HepG2 (cell line): ENCODE measurements around the gene ACTR1A. TPM values are rescaled to one million over a fixed set of nuclear protein-coding genes. Genes with fewer than 3 reads are reported as not detected.

Experiments used
- ATAC-seq: fragments of 200-7000 bp; cut with Tn5 transposase; 3 replicates; pipeline ENCODE4 v1.9.1; 2020; ENCODE audit warnings: mild to moderate bottlenecking, moderate library complexity
- BruUV-seq: library from RNA; stranded (reverse); fragments of 400-500 nt; replicated peaks from 2 replicates; lab custom pipeline; 2021; lab: Mats Ljungman, UMichigan
- CTCF ChIA-PET: fragments of 300-600 bp; formaldehyde crosslinking; extraction: SDS; loops from one replicate; lab custom pipeline; 2021; ENCODE audit warnings: low total read pairs, inconsistent platforms, low intra/inter-chr PET ratio; lab: Yijun Ruan, JAX
- POLR2A ChIA-PET: fragments of 350-600 bp; sonication (Branson Sonifier 250); formaldehyde crosslinking; loops from one replicate; lab custom pipeline; 2020; ENCODE audit warnings: antibody characterized with exemption, inconsistent platforms; lab: Yijun Ruan, JAX
- DNase-seq: peaks from one replicate; pipeline ENCODE4 v3.0.0-alpha.2; 2015; ENCODE audit warnings: low spot score
- FAIRE-seq: peaks from 3 replicates; lab custom pipeline; 2011; peaks lifted over from hg19 to GRCh38; lab: Jason Lieb, UNC
- H2AFZ ChIP-seq: one replicate; pipeline ENCODE4 v1.6.1; 2011; ENCODE audit warnings: low read length, inconsistent platforms
- H3K27ac ChIP-seq: fragments of 300-600 bp; 3 replicates; pipeline ENCODE4 v1.8.0; 2011; ENCODE audit warnings: mixed run types, mild to moderate bottlenecking, mixed read lengths, low read length, inconsistent platforms; ENCODE audit not compliant: insufficient read depth; ENCODE audit errors: extremely low read length
- H3K27me3 ChIP-seq, 2 experiments: fragments of 200-600 bp in 1 of 2; 2 replicates in 1 of 2; 3 replicates in 1 of 2; pipeline versions ENCODE4 v1.6.0 to v1.8.0; 2011; ENCODE audit warnings: low read length in 2 of 2, mild to moderate bottlenecking in 2 of 2, moderate library complexity in 2 of 2, inconsistent platforms in 1 of 2; ENCODE audit not compliant: insufficient read depth in 2 of 2, control insufficient read depth in 1 of 2
- H3K36me3 ChIP-seq, 2 experiments: fragments of 200-600 bp in 1 of 2; replicated peaks in 1 of 2; 2 replicates in 1 of 2; 3 replicates in 1 of 2; pipeline versions ENCODE4 v1.5.1 to v1.8.0; 2011; ENCODE audit warnings: low read length in 2 of 2, inconsistent platforms in 1 of 2; ENCODE audit not compliant: insufficient read depth in 2 of 2, control insufficient read depth in 1 of 2
- H3K4me1 ChIP-seq: 2 replicates; pipeline ENCODE4 v1.5.1; 2012; ENCODE audit warnings: low read length, inconsistent platforms; ENCODE audit not compliant: insufficient read depth
- H3K4me2 ChIP-seq: 2 replicates; pipeline ENCODE4 v1.6.0; 2011; ENCODE audit warnings: low read depth, low read length, inconsistent platforms
- H3K4me3 ChIP-seq, 3 experiments: fragments of 200-600 bp in 1 of 3; sonication (generic), shearing (Covaris generic) in 1 of 3; replicated peaks in 1 of 3; 2 replicates each; pipeline ENCODE4 v1.5.1; 2011 to 2016; ENCODE audit warnings: low read length in 3 of 3, inconsistent platforms in 2 of 3, low read depth in 2 of 3, mild to moderate bottlenecking in 2 of 3, control low read depth in 1 of 3, mixed read lengths in 1 of 3; ENCODE audit not compliant: insufficient read depth in 1 of 3
- H3K79me2 ChIP-seq: one replicate; pipeline ENCODE4 v1.6.1; 2011; ENCODE audit warnings: low read length, inconsistent platforms; ENCODE audit not compliant: insufficient read depth
- H3K9ac ChIP-seq: 2 replicates; pipeline ENCODE4 v1.6.0; 2011; ENCODE audit warnings: mild to moderate bottlenecking, low read depth, low read length, inconsistent platforms; ENCODE audit not compliant: insufficient read depth
- H3K9me3 ChIP-seq: 2 replicates; pipeline ENCODE4 v1.5.1; 2012; ENCODE audit warnings: mild to moderate bottlenecking, low read length
- H4K20me1 ChIP-seq: 2 replicates; pipeline ENCODE4 v1.6.0; 2011; ENCODE audit warnings: inconsistent platforms, mild to moderate bottlenecking, low read length, moderate library complexity; ENCODE audit not compliant: insufficient read depth
- ARID4A ChIP-seq: sonication (generic); formaldehyde crosslinking; IDR thresholded peaks from 2 replicates; pipeline ENCODE4 v1.5.0; 2020; ENCODE audit warnings: mild to moderate bottlenecking, missing genetic modification reagents, borderline replicate concordance
- CENPT ChIP-seq: sonication (generic); formaldehyde crosslinking; IDR thresholded peaks from 2 replicates; pipeline ENCODE4 v1.8.0; 2022; ENCODE audit warnings: low read depth, mild to moderate bottlenecking, moderate library complexity, missing genetic modification reagents
- HDAC6 ChIP-seq: fragments of 200-600 bp; sonication (generic); IDR thresholded peaks from 2 replicates; pipeline ENCODE4 v1.7.0; 2017; ENCODE audit warnings: mild to moderate bottlenecking, antibody characterized with exemption, low read length, low read depth
- IKZF5 ChIP-seq: IDR thresholded peaks from 2 replicates; pipeline ENCODE4 v1.6.1; 2018; ENCODE audit warnings: missing genetic modification reagents, mild to moderate bottlenecking, missing compliant biosample characterization
- IRF9 ChIP-seq: sonication (generic); formaldehyde crosslinking; IDR thresholded peaks from 2 replicates; pipeline ENCODE4 v1.8.0; 2022; ENCODE audit warnings: missing genetic modification reagents, mild to moderate bottlenecking, borderline replicate concordance
- MLX ChIP-seq: IDR thresholded peaks from 2 replicates; pipeline ENCODE4 v1.6.1; 2016
- MTERF4 ChIP-seq: sonication (generic); formaldehyde crosslinking; IDR thresholded peaks from 2 replicates; pipeline ENCODE4 v1.8.0; 2023; ENCODE audit warnings: mild to moderate bottlenecking, missing genetic modification reagents
- SMC3 ChIP-seq: IDR thresholded peaks from 2 replicates; pipeline ENCODE4 v1.6.1; 2011; ENCODE audit warnings: low read length, improper control_type of control experiment
- ZBTB7A ChIP-seq: sonication (generic); formaldehyde crosslinking; IDR thresholded peaks from 2 replicates; pipeline ENCODE4 v1.8.0; 2022; ENCODE audit warnings: mild to moderate bottlenecking, missing genetic modification reagents
- ZBTB7B ChIP-seq: sonication (generic); formaldehyde crosslinking; IDR thresholded peaks from 2 replicates; pipeline ENCODE4 v1.4.0; 2020; ENCODE audit warnings: missing genetic modification reagents
- ZNF207 ChIP-seq: fragments of 450-650 bp; IDR thresholded peaks from 2 replicates; pipeline ENCODE4 v1.6.1; 2016; ENCODE audit warnings: antibody characterized with exemption, borderline replicate concordance
- ZNF230 ChIP-seq: sonication (generic); formaldehyde crosslinking; IDR thresholded peaks from 2 replicates; pipeline ENCODE4 v1.4.0; 2020; ENCODE audit warnings: mild to moderate bottlenecking, missing genetic modification reagents
- ZNF761 ChIP-seq: sonication (generic); formaldehyde crosslinking; conservative IDR thresholded peaks from 2 replicates; pipeline ENCODE4 v1.4.0; 2020; ENCODE audit warnings: mild to moderate bottlenecking, missing genetic modification reagents
- WGBS: methylation state at CpG from one replicate; pipeline ENCODE4 v1.1.6; 2017; ENCODE audit warnings: low lambda C conversion rate; 5-methylcytosine and 5-hydroxymethylcytosine counted together
- in situ Hi-C: cut with HindIII; loops from 2 replicates; pipeline ENCODE4 v1.10.0; 2017; ENCODE audit warnings: low pct_unique_long_range_greater_than_20kb; ENCODE audit not compliant: extremely low pct_ligation_motif_present
- intact Hi-C: fragments of 100-400 bp; cut with micrococcal nuclease; formaldehyde crosslinking; loops from one replicate; pipeline ENCODE4 v1.10.0; 2022; ENCODE audit not compliant: unreplicated experiment
- polyA plus RNA-seq, 8 experiments: library from polyadenylated mRNA; depleted of rRNA in 3 of 8; stranded (reverse) in 7 of 8; unstranded in 1 of 8; fragments of >200 nt; fragmentation: Illumina TruSeq in 4 of 8; extraction: Trizol in 4 of 8; gene quantifications; 2 replicates each; pipeline versions ENCODE4 v1.2.1 to v1.2.3, GENCODE V29; 2011 to 2016; ENCODE audit warnings: low read depth in 4 of 8, missing spikeins in 1 of 8, mixed read lengths in 1 of 8; ENCODE audit not compliant: insufficient read depth in 1 of 8
- total RNA-seq, 5 experiments: library from RNA; depleted of rRNA; stranded (reverse); fragments of >200 nt; fragmentation: Illumina TruSeq; extraction: Trizol; gene quantifications; 2 replicates each; pipeline ENCODE4 v1.2.3, GENCODE V29; 2016; ENCODE audit warnings: low read depth in 1 of 5

Gene ACTR1A
- total and polyA plus RNA-seq, 2 of the 13 experiments (the other 11 are each of a cell fraction or from before 2014, with no cell fraction given), result 59.6 to 62.8 TPM

GRCh38 chr10:102493771-102494170, 8.7 kb downstream of the ACTR1A start (continued):
- no peak for TF ChIP-seq MLX (CRISPR knock-in tag)

GRCh38 chr10:102492983-102493382, 9.5 kb downstream of the ACTR1A start:
- Histone ChIP-seq H3K4me2 (no peak overlapping the region), H4K20me1 (no peaks in the 10 kb centered on the region; the same call in 1 of the 2 replicates), H3K9ac (no peak overlapping the region), H3K4me1 (peaks cover 13% of the 10 kb centered on the region; the same call in 1 of the 2 replicates), H3K36me3 (peaks cover 6 to 16% of the 10 kb centered on the region in 2 experiments), H3K4me3 (no peak overlapping the region), H3K27me3 (no peaks in the 10 kb centered on the region), H3K27ac (no peak overlapping the region), H2AFZ (no peak overlapping the region), H3K9me3 (no peaks in the 10 kb centered on the region), H3K79me2 (peaks cover 44% of the 10 kb centered on the region)
- FAIRE-seq (no peak), ATAC-seq (no peak), DNase-seq (no peak)
- intact Hi-C loops (no loop called here), in situ Hi-C loops (no loop called here)
- 50% methylated on average over 2 of the region's 2 CpGs for WGBS
- CTCF ChIA-PET, result no interaction called here
- POLR2A ChIA-PET, result no interaction called here
- no TSS peak for BruUV-seq
- no peak for TF ChIP-seq ZBTB7A (CRISPR knock-in tag)
- TF ChIP-seq CENPT, result no peak
- TF ChIP-seq IRF9 (CRISPR knock-in tag), result no peak
- TF ChIP-seq ZNF761 (CRISPR knock-in tag), result no peak
- no peak for TF ChIP-seq HDAC6
- no peak for TF ChIP-seq ARID4A (CRISPR knock-in tag)
- TF ChIP-seq SMC3, result no peak
- no peak for TF ChIP-seq MTERF4 (CRISPR knock-in tag)
- TF ChIP-seq ZNF230, result no peak
- no peak for TF ChIP-seq ZBTB7B (CRISPR knock-in tag)
- no peak for TF ChIP-seq ZNF207
- no peak for TF ChIP-seq IKZF5
